HL-60 (cell line): ENCODE measurements around the gene ALK.
A peak's percentile ranks its signal among the peaks of the same experiment; 100 is the strongest.

Experiments
- GABPA ChIP-seq: IDR thresholded peaks from 2 replicates; pipeline ENCODE4 v1.6.1; 2012; ENCODE audit warnings: low read depth
- POLR2AphosphoS5 ChIP-seq: IDR thresholded peaks from 2 replicates; pipeline ENCODE4 v1.6.1; 2012; ENCODE audit warnings: low read depth
- REST ChIP-seq: IDR thresholded peaks from 2 replicates; pipeline ENCODE4 v1.6.1; 2012; ENCODE audit warnings: low read depth; ENCODE audit not compliant: insufficient replicate concordance
- SPI1 ChIP-seq: IDR thresholded peaks from 2 replicates; pipeline ENCODE4 v1.6.1; 2012; ENCODE audit warnings: low read depth, mild to moderate bottlenecking, borderline replicate concordance
- TF ChIP-seq, protein P1 (sequence below): IDR thresholded peaks from one replicate; pipeline ENCODE4 v1.5.1; 2011; ENCODE audit warnings: low read length, control low read depth, inconsistent platforms; ENCODE audit not compliant: insufficient read depth

GRCh38 chr2:29309090-29310029 lies 612.0 kb downstream of the ALK start:
- TF ChIP-seq GABPA, result no peak
- TF ChIP-seq, protein P1, sequence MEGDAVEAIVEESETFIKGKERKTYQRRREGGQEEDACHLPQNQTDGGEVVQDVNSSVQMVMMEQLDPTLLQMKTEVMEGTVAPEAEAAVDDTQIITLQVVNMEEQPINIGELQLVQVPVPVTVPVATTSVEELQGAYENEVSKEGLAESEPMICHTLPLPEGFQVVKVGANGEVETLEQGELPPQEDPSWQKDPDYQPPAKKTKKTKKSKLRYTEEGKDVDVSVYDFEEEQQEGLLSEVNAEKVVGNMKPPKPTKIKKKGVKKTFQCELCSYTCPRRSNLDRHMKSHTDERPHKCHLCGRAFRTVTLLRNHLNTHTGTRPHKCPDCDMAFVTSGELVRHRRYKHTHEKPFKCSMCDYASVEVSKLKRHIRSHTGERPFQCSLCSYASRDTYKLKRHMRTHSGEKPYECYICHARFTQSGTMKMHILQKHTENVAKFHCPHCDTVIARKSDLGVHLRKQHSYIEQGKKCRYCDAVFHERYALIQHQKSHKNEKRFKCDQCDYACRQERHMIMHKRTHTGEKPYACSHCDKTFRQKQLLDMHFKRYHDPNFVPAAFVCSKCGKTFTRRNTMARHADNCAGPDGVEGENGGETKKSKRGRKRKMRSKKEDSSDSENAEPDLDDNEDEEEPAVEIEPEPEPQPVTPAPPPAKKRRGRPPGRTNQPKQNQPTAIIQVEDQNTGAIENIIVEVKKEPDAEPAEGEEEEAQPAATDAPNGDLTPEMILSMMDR, result peak; percentile 92
- TF ChIP-seq POLR2AphosphoS5, result no peak
- no peak for TF ChIP-seq SPI1
- no peak for TF ChIP-seq REST
